Measurements from ENCODE around the gene IPO5. TPM values are rescaled to one million over a fixed set of nuclear protein-coding genes. Genes with fewer than 3 reads are reported as not detected.
"Not testable (repeated sequence)": the region's sequence is repeated elsewhere in the genome, so short reads cannot be mapped to it uniquely, and the experiment has no call there.

IPO5 gene
- total RNA-seq, 1 donor from 2014 or later = 115 TPM

GRCh38 chr13:98041081-98041820 is 87.8 kb downstream of the IPO5 start:
- no peak for DNase-seq (ENCODE audit: low spot score)
- intact Hi-C loops (cut with DNase I) = no loop called here
- ATAC-seq = no peak

- no peak for DNase-seq (ENCODE audit: low spot score)
- no peak for ATAC-seq
- intact Hi-C loops (cut with DNase I) = no loop called here
Observed at GRCh38 chr13:98044301-98044700, 90.8 kb downstream of the IPO5 start.

GRCh38 chr13:98047785-98048184 is 94.3 kb downstream of the IPO5 start:
- ATAC-seq; intact Hi-C loops (cut with DNase I): not testable (repeated sequence)

GRCh38 chr13:98048265-98048664 is 94.8 kb downstream of the IPO5 start:
- no peak for ATAC-seq
- no peak for DNase-seq (ENCODE audit: low spot score)
- intact Hi-C loops (cut with DNase I) = no loop called here

More at GRCh38 chr13:98047785-98048184, 94.3 kb downstream of the IPO5 start:
- DNase-seq (ENCODE audit: low spot score) = not testable (repeated sequence)

GRCh38 chr13:98050041-98050466 is 96.6 kb downstream of the IPO5 start:
- DNase-seq (ENCODE audit: low spot score) = no peak
- intact Hi-C loops (cut with DNase I) = no loop called here
- ATAC-seq = no peak

- intact Hi-C loops (cut with DNase I) = no loop called here
- ATAC-seq = no peak
- no peak for DNase-seq (ENCODE audit: low spot score)
Observed at GRCh38 chr13:98052412-98052811, 98.9 kb downstream of the IPO5 start.

GRCh38 chr13:98054301-98054700 is 100.8 kb downstream of the IPO5 start:
- DNase-seq (ENCODE audit: low spot score) (no peak), ATAC-seq (no peak)
- intact Hi-C loops (cut with DNase I) = no loop called here

- ATAC-seq = no peak
Observed at GRCh38 chr13:98055623-98056022, 102.1 kb downstream of the IPO5 start.

GRCh38 chr13:98056839-98057410 is 103.5 kb downstream of the IPO5 start:
- DNase-seq (ENCODE audit: low spot score) (no peak), ATAC-seq (no peak)
- intact Hi-C loops (cut with DNase I) = no loop called here

More at GRCh38 chr13:98055623-98056022, 102.1 kb downstream of the IPO5 start:
- intact Hi-C loops (cut with DNase I) = no loop called here
- DNase-seq (ENCODE audit: low spot score) = no peak

- intact Hi-C loops (cut with DNase I) = no loop called here
- ATAC-seq (no peak), DNase-seq (ENCODE audit: low spot score) (no peak)
Observed at GRCh38 chr13:98059276-98059675, 105.8 kb downstream of the IPO5 start.

GRCh38 chr13:98060282-98060681 is 106.8 kb downstream of the IPO5 start:
- ATAC-seq (no peak), DNase-seq (ENCODE audit: low spot score) (no peak)
- intact Hi-C loops (cut with DNase I) = no loop called here

GRCh38 chr13:98065468-98065867 is 112.0 kb downstream of the IPO5 start:
- intact Hi-C loops (cut with DNase I) = no loop called here
- ATAC-seq = no peak
- DNase-seq (ENCODE audit: low spot score) = no peak

- intact Hi-C loops (cut with DNase I) = no loop called here
- DNase-seq (ENCODE audit: low spot score) = no peak
- ATAC-seq = no peak
Observed at GRCh38 chr13:98066636-98067035, 113.2 kb downstream of the IPO5 start.

- DNase-seq (ENCODE audit: low spot score) = no peak
- intact Hi-C loops (cut with DNase I) = no loop called here
- ATAC-seq = no peak
Observed at GRCh38 chr13:98068521-98068920, 115.0 kb downstream of the IPO5 start.

- no peak for ATAC-seq
- no peak for DNase-seq (ENCODE audit: low spot score)
- intact Hi-C loops (cut with DNase I) = no loop called here
Observed at GRCh38 chr13:98069985-98070384, 116.5 kb downstream of the IPO5 start.

- ATAC-seq = no peak
- DNase-seq (ENCODE audit: low spot score) = no peak
- intact Hi-C loops (cut with DNase I) = no loop called here
Observed at GRCh38 chr13:98071316-98071715, 117.8 kb downstream of the IPO5 start.

GRCh38 chr13:98072476-98072875 is 119.0 kb downstream of the IPO5 start:
- DNase-seq (ENCODE audit: low spot score) (no peak), ATAC-seq (no peak)
- intact Hi-C loops (cut with DNase I) = no loop called here

Data from sciatic nerve (tissue), 2 donors.